Measurements from ENCODE around the gene RSAD1. TPM values are rescaled to one million over a fixed set of nuclear protein-coding genes. Genes with fewer than 3 reads are reported as not detected.

Gene RSAD1
- total RNA-seq, 1 donor from 2014 or later = 9.7 TPM

DNA sequence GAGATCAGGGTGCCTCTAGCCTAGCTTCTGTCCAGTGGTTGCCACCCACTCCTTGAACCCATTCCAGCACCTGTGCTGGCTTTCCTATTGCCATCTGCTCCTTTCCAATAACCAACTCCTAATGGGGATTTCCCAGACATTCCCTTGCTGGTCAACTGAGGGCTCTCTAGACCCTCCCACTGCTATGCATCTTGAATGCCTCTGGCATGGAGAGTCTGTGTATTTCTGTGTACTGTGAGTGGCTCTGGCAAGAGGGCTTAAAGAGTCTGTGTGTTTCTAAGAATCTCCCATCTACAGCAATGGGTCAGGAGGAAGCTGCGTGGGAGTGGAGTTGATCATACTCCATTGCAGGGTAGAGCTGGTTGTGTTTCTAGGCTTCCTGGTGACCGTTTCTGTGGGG, 42.9 kb downstream of the RSAD1 start:
- H3K4me2 ChIP-seq = no peak overlapping the region
- H3K36me3 Mint-ChIP-seq = no peaks in the 10 kb centered on the region
- peaks cover 25% of the 10 kb centered on the region for H3K4me1 Mint-ChIP-seq
- no peaks in the 10 kb centered on the region for H3F3A ChIP-seq (ENCODE audit: low read depth)
- no peak overlapping the region for H2AFZ ChIP-seq (replicated peaks)
- no peaks in the 10 kb centered on the region for H3K36me3 ChIP-seq
- H3K4me3 ChIP-seq = no peak overlapping the region
- TF ChIP-seq EZH2 (IDR thresholded peaks at IDR 0.05) (no peak), EZH2phosphoT487 (IDR thresholded peaks at IDR 0.05) (no peak)
- TF ChIP-seq, protein P1, sequence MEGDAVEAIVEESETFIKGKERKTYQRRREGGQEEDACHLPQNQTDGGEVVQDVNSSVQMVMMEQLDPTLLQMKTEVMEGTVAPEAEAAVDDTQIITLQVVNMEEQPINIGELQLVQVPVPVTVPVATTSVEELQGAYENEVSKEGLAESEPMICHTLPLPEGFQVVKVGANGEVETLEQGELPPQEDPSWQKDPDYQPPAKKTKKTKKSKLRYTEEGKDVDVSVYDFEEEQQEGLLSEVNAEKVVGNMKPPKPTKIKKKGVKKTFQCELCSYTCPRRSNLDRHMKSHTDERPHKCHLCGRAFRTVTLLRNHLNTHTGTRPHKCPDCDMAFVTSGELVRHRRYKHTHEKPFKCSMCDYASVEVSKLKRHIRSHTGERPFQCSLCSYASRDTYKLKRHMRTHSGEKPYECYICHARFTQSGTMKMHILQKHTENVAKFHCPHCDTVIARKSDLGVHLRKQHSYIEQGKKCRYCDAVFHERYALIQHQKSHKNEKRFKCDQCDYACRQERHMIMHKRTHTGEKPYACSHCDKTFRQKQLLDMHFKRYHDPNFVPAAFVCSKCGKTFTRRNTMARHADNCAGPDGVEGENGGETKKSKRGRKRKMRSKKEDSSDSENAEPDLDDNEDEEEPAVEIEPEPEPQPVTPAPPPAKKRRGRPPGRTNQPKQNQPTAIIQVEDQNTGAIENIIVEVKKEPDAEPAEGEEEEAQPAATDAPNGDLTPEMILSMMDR (IDR thresholded peaks at IDR 0.05) = no peak
- H3K79me2 ChIP-seq (ENCODE audit: low read depth) = no peaks in the 10 kb centered on the region
- no peak overlapping the region for H3K27ac ChIP-seq
- H3K9me3 Mint-ChIP-seq = no peaks in the 10 kb centered on the region
- no peaks in the 10 kb centered on the region for H3K4me1 ChIP-seq
- no peaks in the 10 kb centered on the region for H4K20me1 ChIP-seq (ENCODE audit: low read depth)
- no peaks in the 10 kb centered on the region for H3K27me3 ChIP-seq
- DNase-seq (ENCODE audit: low spot score) = no peak
- peaks cover 14% of the 10 kb centered on the region for H3K27me3 Mint-ChIP-seq (ENCODE audit: insufficient read depth, low read depth)
- H3K27ac Mint-ChIP-seq = no peak overlapping the region
- H3K4me3 Mint-ChIP-seq = no peak overlapping the region
- no peak overlapping the region for H3K9ac ChIP-seq
- H3K9me3 ChIP-seq (ENCODE audit: low read depth) = no peaks in the 10 kb centered on the region

DNA sequence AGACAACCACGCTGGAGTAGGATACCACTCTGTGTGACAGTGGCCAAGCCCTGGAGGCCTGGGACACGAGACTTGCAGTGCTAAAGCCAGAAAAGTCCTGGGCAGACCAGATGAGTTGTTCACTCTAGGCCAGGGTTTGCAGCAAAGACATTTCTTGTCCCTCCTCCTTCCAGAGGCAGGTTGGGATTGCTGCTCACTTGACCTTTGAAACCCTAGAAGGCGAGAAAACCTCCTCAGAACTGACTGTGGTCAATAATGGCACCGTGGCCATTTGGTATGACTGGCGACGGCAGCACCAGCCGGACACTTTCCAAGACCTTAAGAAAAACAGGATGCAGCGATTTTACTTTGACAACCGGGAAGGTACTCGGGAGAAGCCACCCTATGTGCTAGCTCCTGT, 44.1 kb downstream of the RSAD1 start:
- DNase-seq (ENCODE audit: low spot score) = no peak
- no peaks in the 10 kb centered on the region for H3K4me1 ChIP-seq
- H3K36me3 ChIP-seq = no peaks in the 10 kb centered on the region
- H3K9me3 ChIP-seq (ENCODE audit: low read depth) = no peaks in the 10 kb centered on the region
- Mint-ChIP-seq H3K36me3 (no peaks in the 10 kb centered on the region), H3K9me3 (no peaks in the 10 kb centered on the region), H3K27ac (peak overlapping the region; percentile 76), H3K27me3 (ENCODE audit: insufficient read depth, low read depth) (peaks cover 6% of the 10 kb centered on the region), H3K4me1 (peaks cover 25% of the 10 kb centered on the region), H3K4me3 (no peak overlapping the region)
- no peaks in the 10 kb centered on the region for H3K79me2 ChIP-seq (ENCODE audit: low read depth)
- TF ChIP-seq, protein P1 (IDR thresholded peaks at IDR 0.05) = no peak
- no peak for TF ChIP-seq EZH2 (IDR thresholded peaks at IDR 0.05)
- no peak for TF ChIP-seq EZH2phosphoT487 (IDR thresholded peaks at IDR 0.05)
- H3K4me3 ChIP-seq = no peak overlapping the region
- no peaks in the 10 kb centered on the region for H3K27me3 ChIP-seq
- H3K4me2 ChIP-seq = no peak overlapping the region
- H3K9ac ChIP-seq = no peak overlapping the region
- no peaks in the 10 kb centered on the region for H3F3A ChIP-seq (ENCODE audit: low read depth)
- H4K20me1 ChIP-seq (ENCODE audit: low read depth) = no peaks in the 10 kb centered on the region
- H2AFZ ChIP-seq (replicated peaks) = no peak overlapping the region
- H3K27ac ChIP-seq = no peak overlapping the region

DNA sequence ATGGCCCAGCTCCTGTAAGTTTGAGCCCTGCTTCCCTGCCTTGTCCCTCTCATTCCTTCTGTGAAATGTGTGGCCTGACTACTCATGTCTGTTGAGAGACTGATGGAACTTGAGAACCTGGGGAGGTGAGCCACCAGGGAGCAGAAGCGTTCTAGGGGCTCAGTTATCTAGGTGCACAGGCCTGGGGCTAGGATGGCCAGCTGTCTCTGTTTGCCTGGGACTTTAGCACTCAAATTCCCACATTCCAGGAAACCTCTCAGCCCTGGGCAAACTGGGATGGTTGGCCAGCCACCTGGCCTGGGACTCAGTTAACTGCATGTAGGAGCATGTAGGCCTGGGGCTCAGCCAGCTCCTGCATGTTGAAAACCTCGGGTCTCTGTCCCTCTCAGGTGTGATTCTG, 44.5 kb downstream of the RSAD1 start:
- peaks cover 22% of the 10 kb centered on the region for H3K4me1 Mint-ChIP-seq
- no peak overlapping the region for H2AFZ ChIP-seq (replicated peaks)
- H3K36me3 Mint-ChIP-seq = no peaks in the 10 kb centered on the region
- H3K9me3 ChIP-seq (ENCODE audit: low read depth) = no peaks in the 10 kb centered on the region
- no peak for DNase-seq (ENCODE audit: low spot score)
- H3K4me1 ChIP-seq = no peaks in the 10 kb centered on the region
- no peaks in the 10 kb centered on the region for H3K36me3 ChIP-seq
- no peak overlapping the region for H3K27ac ChIP-seq
- no peak overlapping the region for H3K9ac ChIP-seq
- H4K20me1 ChIP-seq (ENCODE audit: low read depth) = no peaks in the 10 kb centered on the region
- no peak overlapping the region for H3K4me3 Mint-ChIP-seq
- H3K9me3 Mint-ChIP-seq = no peaks in the 10 kb centered on the region
- TF ChIP-seq EZH2phosphoT487 (IDR thresholded peaks at IDR 0.05) (no peak), EZH2 (IDR thresholded peaks at IDR 0.05) (no peak)
- TF ChIP-seq, protein P1 (IDR thresholded peaks at IDR 0.05) = no peak
- no peak overlapping the region for H3K4me2 ChIP-seq
- no peaks in the 10 kb centered on the region for H3F3A ChIP-seq (ENCODE audit: low read depth)
- no peaks in the 10 kb centered on the region for H3K27me3 ChIP-seq
- H3K27ac Mint-ChIP-seq = no peak overlapping the region
- H3K27me3 Mint-ChIP-seq (ENCODE audit: insufficient read depth, low read depth) = peaks cover 8% of the 10 kb centered on the region
- no peak overlapping the region for H3K4me3 ChIP-seq
- H3K79me2 ChIP-seq (ENCODE audit: low read depth) = no peaks in the 10 kb centered on the region

All from neural progenitor cell (in vitro differentiated cells).